RCC 7860 (cell line): ENCODE data around the gene ITIH4.

ENCODE experiments used
- DNase-seq: peaks from one replicate; pipeline ENCODE4 v3.0.0-alpha.2; 2015; ENCODE audit warnings: low spot score
- FAIRE-seq: peaks from 2 replicates; lab custom pipeline; 2012; peaks lifted over from hg19 to GRCh38; lab: Jason Lieb, UNC

The ITIH4 gene

DNA sequence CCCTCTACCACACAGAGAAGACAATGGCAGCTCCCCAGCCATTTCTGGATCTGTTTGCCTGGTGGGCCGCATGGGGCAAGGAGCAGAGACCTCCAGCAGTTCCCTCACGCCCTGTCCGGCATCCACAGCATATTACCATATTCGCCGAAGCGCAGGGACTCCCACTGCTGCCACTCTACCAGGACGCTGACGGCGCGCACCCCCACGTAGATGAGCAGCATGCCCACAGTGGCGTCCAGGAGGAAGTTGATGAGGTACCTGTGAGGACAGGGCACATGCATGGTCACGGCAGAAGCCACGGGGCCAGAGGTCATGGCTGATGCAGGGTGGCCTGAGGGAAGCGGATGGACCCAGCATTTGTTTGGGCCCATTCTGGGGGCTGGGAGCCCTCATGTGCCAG, 19.2 kb upstream of the ITIH4 start:
- no peak for DNase-seq
- FAIRE-seq, result no peak

DNA sequence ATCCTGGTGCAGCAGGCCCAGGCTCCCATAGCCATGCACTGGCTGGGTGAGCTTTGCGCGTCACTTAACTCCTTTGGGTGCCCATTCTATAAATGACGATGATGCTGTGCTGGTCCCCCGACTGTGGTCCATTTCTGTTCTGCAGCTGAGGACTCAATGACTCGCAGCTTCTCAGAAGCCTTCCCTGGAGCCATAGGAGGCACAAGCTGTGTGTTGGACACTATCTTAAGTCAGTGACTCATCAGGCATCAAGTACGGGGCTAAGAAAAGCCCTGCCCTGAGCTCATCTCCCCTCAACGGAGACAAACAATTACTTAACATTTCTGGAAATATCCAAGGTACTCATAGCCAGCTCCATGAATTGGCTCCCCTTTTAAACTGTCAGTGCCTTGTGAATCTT, 18.1 kb upstream of the ITIH4 start:
- no peak for FAIRE-seq
- peak; percentile 29 for DNase-seq

DNA sequence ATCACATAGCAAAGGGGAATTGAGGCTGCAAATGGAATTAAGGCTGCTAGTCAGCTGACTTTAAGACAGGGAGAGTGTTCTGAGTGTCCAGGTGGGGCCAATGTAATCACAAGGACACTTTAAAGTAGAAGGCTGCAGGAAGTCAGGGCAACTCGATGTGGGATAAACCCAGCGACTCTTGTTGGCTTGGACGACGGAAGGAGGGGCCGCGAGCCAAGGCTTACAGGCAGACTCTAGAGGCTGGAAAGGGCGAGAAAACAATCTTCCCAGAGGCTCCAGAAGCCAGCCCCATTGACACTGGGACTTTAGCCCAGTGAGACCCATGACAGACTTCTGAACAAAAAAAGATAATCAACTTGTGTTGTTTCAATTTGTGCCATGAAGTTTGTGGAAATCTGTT, 17.3 kb upstream of the ITIH4 start:
- FAIRE-seq (no peak), DNase-seq (no peak)

DNA sequence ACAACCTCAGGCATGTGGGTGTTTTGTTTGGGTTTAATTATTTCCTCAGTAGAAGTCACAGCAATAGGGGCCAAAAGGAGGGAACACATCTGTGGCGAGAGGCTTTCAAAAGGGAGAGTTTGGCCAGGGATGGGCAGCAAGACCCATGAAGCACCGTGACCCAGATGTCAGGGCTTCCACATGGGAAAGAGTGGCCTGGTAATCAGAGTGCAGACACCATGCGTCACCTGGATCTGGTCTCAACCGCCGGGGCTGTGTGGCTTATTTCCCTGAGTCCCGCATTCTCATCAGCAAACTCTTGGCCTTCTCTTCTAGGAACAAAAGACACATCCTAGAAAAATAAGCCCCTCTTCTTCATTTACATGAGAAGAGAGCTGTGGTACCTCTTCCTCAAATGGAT, 16.8 kb upstream of the ITIH4 start:
- DNase-seq (no peak), FAIRE-seq (no peak)

DNA sequence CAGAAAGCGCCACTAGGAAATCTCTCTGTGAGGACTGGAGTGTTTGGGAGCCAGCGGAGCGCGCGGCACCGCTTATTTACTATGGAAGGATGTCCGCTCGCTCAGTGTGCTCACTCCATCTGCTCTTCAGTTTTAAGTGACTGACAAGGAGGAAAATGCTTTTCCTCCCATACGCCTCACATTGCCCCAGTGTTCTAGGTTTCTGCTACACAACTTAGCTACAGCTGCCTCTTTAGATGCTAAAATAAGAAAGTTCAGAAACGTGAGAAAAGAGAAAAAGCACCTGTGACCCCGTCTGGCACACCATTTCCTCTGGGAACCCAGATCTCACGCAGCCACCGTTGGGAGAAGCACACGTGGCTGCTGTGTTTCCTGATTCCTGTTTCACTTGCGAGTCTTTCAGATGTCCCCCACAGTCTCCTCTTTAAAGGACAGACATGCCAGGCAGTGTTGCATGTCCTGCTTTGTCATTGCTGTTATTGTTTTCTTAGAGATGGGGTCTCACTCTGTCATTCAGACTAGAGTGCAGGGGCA, 16.0 kb upstream of the ITIH4 start:
- no peak for FAIRE-seq
- DNase-seq, result no peak

DNA sequence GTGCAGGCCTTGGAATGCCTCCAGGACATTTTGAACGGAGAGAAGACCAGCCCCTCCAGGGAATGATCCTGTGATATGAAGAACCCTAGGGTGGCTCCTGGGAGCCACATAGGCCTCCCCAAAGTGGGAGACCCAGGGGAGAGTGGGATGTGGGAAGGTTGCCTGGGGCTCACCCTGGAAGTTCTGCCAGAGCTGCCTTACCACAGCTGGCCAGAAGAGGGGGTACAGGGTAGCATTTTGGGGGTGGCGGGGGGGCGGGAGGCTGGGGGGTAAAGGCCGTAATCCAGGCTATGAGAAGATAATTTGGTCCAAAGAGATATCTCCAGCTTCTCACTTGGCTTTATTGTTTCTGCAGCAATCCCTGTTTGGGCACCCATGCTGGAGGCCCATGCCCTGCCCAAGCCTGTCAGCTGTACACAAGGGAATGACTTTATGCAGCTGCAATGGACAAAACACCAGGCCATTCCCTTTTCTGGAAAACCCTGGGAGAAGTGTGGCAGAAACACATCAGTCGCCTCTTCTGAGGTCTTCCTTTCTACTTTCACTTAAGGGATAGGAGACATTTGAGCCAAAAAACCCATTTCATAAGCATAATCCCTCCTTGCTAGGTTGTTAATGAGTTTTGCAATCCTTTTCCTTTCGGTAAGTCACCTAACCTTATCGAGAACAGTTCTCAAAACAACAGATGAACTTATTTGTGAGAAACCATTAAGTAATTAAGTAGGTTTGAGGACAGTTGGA, 15.4 kb upstream of the ITIH4 start:
- FAIRE-seq, result no peak
- no peak for DNase-seq

DNA sequence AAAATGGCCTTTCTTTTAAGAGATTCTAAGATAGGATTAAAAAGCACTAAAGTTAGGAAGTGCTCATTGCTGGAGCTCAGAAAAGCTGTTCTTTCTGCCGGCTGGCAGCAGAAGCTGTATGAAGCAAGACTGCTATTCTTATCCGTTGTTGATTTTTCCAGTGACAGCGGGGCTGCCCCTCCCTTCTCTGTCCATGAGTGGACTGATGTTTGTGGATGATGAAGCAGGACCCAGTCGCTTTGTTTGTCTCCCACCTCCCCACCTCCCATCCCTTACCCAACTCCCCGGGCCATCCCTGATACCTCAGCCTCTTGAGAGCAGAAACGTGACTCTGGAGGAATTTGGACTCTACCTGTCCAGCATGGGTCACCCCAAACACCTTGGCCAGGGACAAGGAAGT, 14.7 kb upstream of the ITIH4 start:
- FAIRE-seq, result no peak
- no peak for DNase-seq

DNA sequence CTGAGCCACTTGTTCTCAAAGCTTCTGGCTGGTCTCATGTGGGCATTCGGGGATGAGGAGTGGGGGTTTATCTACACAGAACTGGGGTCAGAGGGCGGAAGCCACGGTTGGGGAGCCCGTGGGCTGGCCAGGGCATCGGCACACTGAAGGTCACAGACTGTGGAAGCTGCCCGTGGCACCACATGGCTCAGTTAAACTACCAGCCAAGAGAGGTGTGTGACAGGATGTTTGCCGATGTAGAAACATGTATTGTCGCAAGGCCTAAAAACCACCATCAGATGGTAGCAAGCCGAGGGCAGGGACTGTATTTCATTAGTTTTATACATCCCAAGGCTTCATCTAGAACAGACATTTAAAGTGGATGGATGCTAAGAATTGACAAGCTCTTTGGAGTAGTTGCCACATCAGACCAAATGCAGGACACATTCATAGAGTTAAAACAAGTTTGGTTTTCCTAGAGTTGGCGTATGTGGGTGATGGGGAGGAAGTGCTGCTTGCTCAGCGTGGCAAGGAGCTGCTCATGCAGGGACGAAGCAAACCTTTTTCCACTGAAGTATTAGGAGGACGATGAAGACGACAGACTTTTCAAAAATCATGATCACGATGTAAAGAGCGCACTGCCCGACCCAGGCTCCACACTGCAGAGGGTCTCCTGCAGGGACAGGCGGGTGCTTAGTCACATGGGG, 14.0 kb upstream of the ITIH4 start:
- no peak for DNase-seq
- FAIRE-seq, result no peak

DNA sequence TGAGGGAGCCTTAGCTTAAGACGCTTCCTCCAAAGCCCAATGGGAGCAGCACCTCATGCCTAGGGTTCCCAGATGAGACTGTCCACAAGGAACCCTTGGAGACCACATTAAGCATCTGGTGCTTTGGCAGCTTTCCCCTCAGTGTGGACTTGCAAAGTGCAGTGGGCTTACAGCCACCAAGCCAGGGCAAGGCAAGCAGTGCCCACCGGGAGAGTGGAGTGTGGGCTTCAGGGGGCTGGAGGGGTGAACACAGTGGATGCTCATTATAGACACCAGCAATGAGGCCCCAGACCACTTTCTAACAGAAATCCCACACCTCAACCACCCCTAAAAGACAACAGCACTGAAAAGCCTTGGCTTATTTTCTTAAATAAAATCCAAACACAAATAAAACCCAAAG, 13.4 kb upstream of the ITIH4 start:
- DNase-seq (no peak), FAIRE-seq (no peak)

DNA sequence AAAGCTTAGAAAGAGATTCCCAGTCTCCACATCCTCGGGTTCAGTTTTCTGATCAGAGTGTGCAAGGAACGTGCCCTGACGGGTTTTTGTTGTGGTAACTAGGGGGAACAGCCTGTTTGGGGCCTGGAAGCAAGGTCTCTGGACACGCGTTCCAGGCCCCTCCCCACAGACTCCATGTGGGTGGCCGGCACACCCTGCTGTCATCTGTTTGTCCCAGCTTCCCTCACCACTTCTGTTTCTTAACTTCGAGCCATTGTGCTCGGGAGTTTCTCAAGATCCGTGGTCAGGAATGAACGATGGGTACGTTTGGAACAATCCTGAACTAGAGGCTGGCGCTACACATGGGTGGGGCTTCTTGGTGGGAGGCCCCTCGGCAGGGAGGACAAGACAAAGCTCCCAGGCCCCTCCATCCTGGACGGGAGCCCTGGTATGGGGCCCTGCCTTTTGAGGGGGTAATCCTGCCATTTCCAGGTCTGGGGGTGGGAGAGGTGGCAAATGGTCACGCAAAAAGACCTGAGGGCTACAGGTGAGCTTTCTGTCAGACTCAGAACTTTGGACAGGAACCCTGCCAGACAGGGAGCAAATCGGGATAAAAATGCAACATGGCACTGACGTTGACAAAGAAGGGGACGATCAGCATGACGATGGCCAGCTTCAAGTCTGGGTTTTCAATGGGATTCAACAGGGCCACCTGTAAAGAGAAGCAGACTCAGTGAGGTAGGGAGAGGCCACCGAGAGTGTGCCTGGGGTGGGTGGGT, 12.8 kb upstream of the ITIH4 start:
- DNase-seq (no peak), FAIRE-seq (no peak)

DNA sequence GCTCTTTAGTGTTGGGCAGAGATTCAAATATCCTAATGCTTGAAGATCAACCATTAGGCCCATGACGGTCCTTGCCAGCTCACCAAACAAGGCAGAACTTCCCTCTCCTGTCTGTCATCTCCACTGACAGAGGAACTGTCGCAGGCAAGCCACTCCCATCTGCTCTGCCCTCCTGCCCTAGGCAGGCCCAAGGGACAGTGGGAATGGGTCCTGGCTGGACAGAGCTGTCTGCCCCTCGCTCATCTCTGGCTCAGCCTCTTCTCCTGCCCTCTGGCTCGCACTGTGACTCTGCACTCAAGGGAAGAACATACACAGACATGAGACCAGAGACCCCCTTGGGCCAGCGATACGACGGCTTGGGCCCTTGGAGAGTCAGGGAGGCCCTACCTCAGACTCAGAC, 12.0 kb upstream of the ITIH4 start:
- no peak for FAIRE-seq
- DNase-seq, result no peak

DNA sequence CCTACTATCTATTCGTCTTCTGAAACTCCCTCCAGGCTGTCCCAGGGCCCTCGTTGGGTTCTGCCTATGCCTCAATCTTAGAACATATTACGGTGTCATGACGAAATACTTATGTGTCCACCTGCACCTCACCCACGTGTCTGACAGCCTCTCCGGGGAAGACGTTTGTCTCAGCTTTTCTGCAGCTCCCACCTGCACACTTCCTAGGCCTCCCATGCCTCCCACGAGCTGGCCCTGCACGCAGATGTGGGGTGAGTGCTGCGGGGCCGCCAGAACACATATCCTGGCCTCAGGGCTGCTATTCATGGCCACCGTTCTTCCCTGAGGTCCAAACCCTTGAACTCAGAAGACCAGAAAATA, 11.5 kb upstream of the ITIH4 start:
- no peak for DNase-seq
- no peak for FAIRE-seq

DNA sequence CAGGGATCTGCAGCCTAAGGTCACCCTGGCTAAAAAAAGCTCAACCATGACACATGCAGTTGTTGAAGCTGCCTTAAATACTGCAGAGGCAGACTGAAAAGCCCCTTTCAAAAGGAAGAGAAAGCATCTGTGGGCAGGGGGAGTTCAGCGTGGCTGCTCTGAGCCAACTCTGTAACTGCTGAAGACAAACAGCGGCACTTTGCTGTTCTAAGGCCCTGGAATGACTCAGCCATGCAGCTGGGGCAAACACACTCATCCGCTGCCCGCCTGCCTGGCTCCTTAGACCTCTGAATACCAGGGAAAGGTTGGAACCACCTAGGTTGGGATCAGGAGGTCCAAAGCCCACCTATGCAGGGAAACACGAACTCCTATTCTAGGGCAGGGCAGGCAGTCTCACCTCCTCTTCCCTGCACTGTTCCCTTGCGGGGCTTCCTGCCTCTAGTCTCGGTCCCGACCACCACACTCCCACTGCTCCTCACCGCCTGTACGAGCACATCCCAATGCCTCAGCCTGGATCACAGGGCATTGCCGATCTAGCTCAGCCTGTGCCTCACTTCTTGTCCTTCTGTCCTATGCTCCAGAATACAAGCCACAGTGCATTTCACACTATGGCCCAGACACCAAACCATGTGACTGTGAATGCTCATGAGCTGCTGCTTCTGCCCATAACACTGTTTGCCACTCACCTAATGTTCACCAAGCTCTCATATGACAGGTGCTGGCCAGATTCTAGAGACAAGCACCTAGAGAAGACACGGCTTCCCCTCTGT, 10.9 kb upstream of the ITIH4 start:
- FAIRE-seq (no peak), DNase-seq (no peak)

DNA sequence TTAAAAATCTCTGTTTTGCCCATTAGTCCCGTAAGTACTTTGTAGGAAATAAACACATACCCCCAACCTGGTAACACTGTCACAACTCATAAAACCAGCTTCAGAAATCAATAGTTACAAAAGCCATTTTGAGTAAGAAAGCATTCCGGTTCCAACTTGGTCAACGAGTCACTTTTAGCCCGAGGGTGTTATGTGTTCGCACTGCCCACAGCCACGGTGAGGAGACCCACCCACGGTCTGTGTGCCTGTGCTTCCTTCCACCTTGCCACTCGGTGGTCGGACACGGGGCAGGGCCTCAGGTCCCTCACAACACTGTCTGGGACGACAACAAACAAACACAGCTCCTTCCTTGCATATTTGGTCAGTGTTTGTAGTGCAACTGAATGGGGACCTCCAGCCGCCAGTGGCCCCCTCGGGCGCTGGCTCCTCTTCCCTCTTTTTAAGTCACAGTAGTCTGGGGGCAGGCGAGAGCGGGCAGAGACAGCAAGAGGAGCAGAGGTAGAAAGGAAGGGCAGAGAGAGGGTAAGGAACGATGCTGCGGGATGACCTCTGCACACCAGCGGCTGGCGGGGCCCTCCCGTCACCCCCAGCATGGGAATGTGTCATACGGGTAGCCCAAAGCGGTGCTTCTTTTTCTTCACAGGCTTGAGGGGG, 9.5 kb upstream of the ITIH4 start:
- DNase-seq, result no peak
- FAIRE-seq, result no peak

DNA sequence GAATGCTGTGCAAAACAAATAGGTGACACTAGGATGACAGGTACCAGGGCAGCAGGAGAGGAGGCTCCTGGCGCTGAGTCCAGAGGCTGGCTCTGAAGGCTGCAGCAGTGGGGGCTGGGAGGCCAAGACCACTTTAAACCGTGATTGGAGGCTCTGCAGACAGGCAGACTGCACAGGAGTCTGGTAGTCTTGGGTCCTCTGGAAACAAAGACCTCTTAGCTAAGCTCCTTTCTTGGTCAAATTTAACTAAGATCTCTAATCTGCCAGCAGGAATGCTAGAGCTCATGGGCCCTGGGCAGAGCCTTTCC, 8.8 kb upstream of the ITIH4 start:
- DNase-seq (no peak), FAIRE-seq (no peak)

DNA sequence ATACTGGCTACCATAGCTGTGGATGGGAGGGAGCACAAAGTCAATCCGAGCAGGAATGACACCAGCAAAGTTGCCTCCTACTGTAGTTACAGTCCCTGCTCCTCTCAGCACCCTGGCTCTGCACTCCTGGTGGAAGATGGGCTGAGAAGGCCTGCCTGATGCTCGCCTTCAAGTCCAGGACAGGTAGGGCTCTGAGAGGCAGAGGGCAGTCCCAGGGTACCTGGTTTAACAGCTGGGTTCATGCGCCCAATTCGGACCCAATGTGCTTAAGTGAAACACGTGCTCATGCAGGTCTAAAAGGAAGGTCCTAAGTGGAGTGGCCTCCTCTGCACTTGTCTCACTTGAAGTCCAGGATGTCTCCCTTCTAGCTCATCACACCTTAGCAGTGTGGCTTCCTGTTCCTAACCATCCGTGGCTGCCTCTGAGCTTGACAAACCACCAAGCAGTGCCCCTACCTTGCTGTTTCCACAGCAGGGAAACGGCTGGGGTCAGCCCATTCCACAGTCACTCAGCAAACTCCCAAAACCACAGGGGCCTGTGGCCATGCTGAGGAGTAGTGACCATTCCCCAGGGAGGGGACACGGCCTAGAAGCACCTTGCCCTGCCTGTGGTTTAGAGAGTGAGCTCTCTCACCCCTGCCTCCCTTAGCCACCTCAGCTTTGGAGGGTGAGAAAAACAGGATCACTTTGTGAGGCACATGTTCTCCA, 8.2 kb upstream of the ITIH4 start:
- FAIRE-seq (no peak), DNase-seq (no peak)

DNA sequence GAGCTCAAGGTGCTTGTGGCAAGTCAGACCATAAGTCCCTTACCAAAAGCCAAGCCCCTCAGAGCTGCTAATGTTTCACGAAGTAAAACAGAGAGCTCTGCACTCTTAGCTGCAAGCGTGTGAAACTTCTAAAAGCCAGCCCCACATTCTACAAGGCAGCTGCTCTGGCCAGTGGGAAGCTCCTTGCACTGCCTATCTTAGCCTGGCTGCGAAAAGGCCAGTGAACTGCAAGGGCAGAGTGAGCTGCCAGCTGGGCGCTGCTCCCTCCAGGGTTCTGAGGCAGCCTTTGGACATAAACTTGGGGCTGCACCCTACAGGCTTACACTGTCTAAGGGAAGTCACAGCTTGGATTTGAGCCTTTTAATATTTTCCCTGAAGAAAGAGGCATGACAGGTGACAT, 6.5 kb upstream of the ITIH4 start:
- FAIRE-seq, result no peak
- DNase-seq, result no peak

DNA sequence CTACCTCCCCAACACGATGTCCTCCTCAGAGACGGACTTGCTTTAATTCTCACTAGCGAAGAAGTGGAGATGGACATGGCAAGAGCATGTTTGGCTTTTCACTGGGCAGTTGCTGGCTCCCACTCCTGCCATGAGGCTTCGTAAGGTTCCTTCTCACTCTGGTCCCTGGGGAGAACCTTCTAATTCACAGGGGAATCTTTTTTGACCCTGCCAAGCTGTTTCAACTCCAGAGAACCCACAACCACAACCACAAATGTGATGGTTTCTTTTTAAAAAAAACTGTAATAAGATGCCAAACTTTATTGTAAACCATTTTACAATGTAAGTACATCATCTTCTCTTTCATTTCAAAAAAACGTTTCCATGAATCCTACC, 6.0 kb upstream of the ITIH4 start:
- no peak for FAIRE-seq

DNA sequence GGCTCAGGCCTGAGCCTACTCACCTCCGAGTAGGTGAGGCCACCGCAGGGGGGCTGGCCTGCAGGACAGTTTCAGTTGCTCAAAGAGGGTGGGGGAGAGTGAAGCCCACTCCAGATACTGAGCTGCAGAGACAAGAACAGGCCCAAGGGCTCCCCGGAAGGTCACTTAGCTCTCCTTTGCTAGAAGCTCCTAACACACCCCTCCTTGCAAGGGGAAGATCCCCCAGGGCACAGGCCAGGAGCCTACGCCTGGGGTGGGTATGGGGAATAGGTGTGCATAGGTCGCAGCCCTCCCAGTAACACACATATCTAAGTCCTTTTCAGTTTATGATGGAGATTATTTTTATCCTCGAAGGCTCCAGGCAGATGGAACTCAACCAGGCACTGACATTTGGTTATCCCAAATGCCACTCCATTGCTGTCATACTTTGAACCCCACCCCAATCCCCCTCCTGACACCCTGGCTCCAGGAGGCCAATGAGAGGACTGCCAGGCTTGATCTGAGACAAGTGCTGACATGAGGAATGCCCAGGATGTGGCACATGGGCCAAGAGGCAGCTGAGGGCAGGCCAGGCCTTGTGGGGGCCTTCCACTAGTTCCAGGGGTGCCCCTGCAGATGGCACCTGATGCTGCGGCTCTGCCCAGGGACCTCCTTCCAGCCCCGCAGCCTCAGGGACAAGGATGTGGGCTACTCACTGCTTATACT, 5.4 kb upstream of the ITIH4 start:
- no peak for FAIRE-seq

More for the DNA sequence above, 6.0 kb upstream of the ITIH4 start:
- no peak for DNase-seq

More for the DNA sequence above, 5.4 kb upstream of the ITIH4 start:
- no peak for DNase-seq
